Kidney (tissue), 14 donors: Measurements from ENCODE around the gene MCF2L. TPM values are rescaled to one million over a fixed set of nuclear protein-coding genes. Genes with fewer than 3 reads are reported as not detected.
A peak's percentile ranks its signal among the peaks of the same experiment; 100 is the strongest.

Source experiments
- DNase-seq, 5 donors: peaks; one replicate each; pipeline ENCODE4 v3.0.0-alpha.2; 2013 to 2020
- FAIRE-seq: peaks from 2 replicates; lab custom pipeline; 2012; peaks lifted over from hg19 to GRCh38; lab: Jason Lieb, UNC
- H3K27ac ChIP-seq, 2 donors: one replicate each; pipeline ENCODE4 v1.7.0; 2013; ENCODE audit warnings: low read depth in 2 of 2, low read length in 2 of 2, inconsistent platforms in 1 of 2
- H3K27me3 ChIP-seq: one replicate; pipeline ENCODE4 v1.7.1; 2013; ENCODE audit warnings: low read length, inconsistent platforms; ENCODE audit not compliant: control insufficient read depth, insufficient read depth
- H3K36me3 ChIP-seq, 3 donors: one replicate each; pipeline versions ENCODE4 v1.7.0 to v1.7.1; 2013; ENCODE audit warnings: low read length in 3 of 3, control low read depth in 1 of 3, inconsistent platforms in 1 of 3; ENCODE audit not compliant: insufficient read depth in 3 of 3, control insufficient read depth in 2 of 3
- H3K4me1 ChIP-seq, 3 donors: one replicate each; pipeline versions ENCODE4 v1.7.0 to v1.7.1; 2013; ENCODE audit warnings: low read length in 3 of 3, inconsistent platforms in 1 of 3, low read depth in 1 of 3; ENCODE audit not compliant: control insufficient read depth in 2 of 3, insufficient read depth in 2 of 3
- H3K4me3 ChIP-seq, 3 donors: one replicate each; pipeline versions ENCODE4 v1.7.0 to v1.8.1; 2013; ENCODE audit warnings: low read length in 3 of 3, control low read depth in 1 of 3, inconsistent platforms in 1 of 3
- H3K9ac ChIP-seq, 3 donors: one replicate each; pipeline versions ENCODE4 v1.7.0 to v1.7.1; 2013; ENCODE audit warnings: low read length in 3 of 3, control low read depth in 1 of 3, inconsistent platforms in 1 of 3
- H3K9me3 ChIP-seq, 3 donors: one replicate each; pipeline versions ENCODE4 v1.7.0 to v1.7.1; 2013; ENCODE audit warnings: low read length in 3 of 3, control low read depth in 1 of 3, inconsistent platforms in 1 of 3; ENCODE audit not compliant: control insufficient read depth in 2 of 3, insufficient read depth in 1 of 3
- CTCF ChIP-seq: IDR thresholded peaks from 3 replicates; pipeline ENCODE4 v1.5.1; 2012; ENCODE audit warnings: mild to moderate bottlenecking, moderate library complexity, borderline replicate concordance; ENCODE audit not compliant: insufficient read depth; ENCODE audit errors: extremely low read depth
- intact Hi-C: fragments of 100-400 bp; cut with DNase I; formaldehyde crosslinking; loops from one replicate; pipeline ENCODE4 v1.11.1; 2022
- polyA plus RNA-seq: library from polyadenylated mRNA; stranded (reverse); fragments of 350-450 nt; fragmentation: Illumina TruSeq; extraction: RNeasy Lipid Tissue Mini Kit (QIAGEN cat#74804); gene quantifications from one replicate; pipeline ENCODE4 v1.2.3, GENCODE V29; 2014; ENCODE audit warnings: low read depth, low replicate concordance; ENCODE audit not compliant: insufficient read depth
- total RNA-seq: library from RNA; stranded (reverse); fragmentation: NEBNext Ultra II Directional; extraction: Animal tissue kit (Norgen Biotek cat#: 25700); gene quantifications from one replicate; pipeline ENCODE4 v1.2.1, GENCODE V29; 2021
- donor health status: control.
- donor health status: control.
- donor health status: control.
- donor health status: control.
- donor health status: control.
- donor health status: DM: yes; HTN: yes; CAD: no.
- donor health status: Normal renal cell carcinoma (clear cell type).

The MCF2L gene
- total and polyA plus RNA-seq, 2 donors from 2014 or later, result 12.1 to 61.9 TPM

GRCh38 chr13:112981451-112981850 lies 12.4 kb downstream of the MCF2L start:
- Histone ChIP-seq H3K9me3 (no peaks in the 10 kb centered on the region), H3K4me3 (peak overlapping the region in 1 of 3 donors; percentile 41), H3K27me3 (no peaks in the 10 kb centered on the region), H3K9ac (no peak overlapping the region), H3K4me1 (no peaks in the 10 kb centered on the region), H3K27ac (no peak overlapping the region), H3K36me3 (no peaks in the 10 kb centered on the region)
- peak in 1 of 5 donors; percentile 58 for DNase-seq
- intact Hi-C loops, result no loop called here
- TF ChIP-seq CTCF, result no peak
- FAIRE-seq, result no peak

- no peaks in the 10 kb centered on the region for H3K4me1 ChIP-seq
- FAIRE-seq (no peak), DNase-seq (peak in 1 of 5 donors; percentile 47)
- intact Hi-C loops, result no loop called here
- H3K36me3 ChIP-seq, result no peaks in the 10 kb centered on the region
- no peak for TF ChIP-seq CTCF
- no peaks in the 10 kb centered on the region for H3K9me3 ChIP-seq
- H3K4me3 ChIP-seq, result no peak overlapping the region
- H3K27ac ChIP-seq, result no peak overlapping the region
- H3K9ac ChIP-seq, result no peak overlapping the region
- no peaks in the 10 kb centered on the region for H3K27me3 ChIP-seq
Measured at GRCh38 chr13:112982281-112983041, 13.4 kb downstream of the MCF2L start.

- intact Hi-C loops, result no loop called here
- no peaks in the 10 kb centered on the region for H3K9me3 ChIP-seq
- H3K27me3 ChIP-seq, result no peaks in the 10 kb centered on the region
- H3K4me1 ChIP-seq, result no peaks in the 10 kb centered on the region
- H3K27ac ChIP-seq, result no peak overlapping the region
- H3K9ac ChIP-seq, result no peak overlapping the region
- TF ChIP-seq CTCF, result no peak
- H3K36me3 ChIP-seq, result no peaks in the 10 kb centered on the region
- no peak for FAIRE-seq
- H3K4me3 ChIP-seq, result no peak overlapping the region
- no peak for DNase-seq
Measured at GRCh38 chr13:112983042-112983305, 14.0 kb downstream of the MCF2L start.
